B cell (primary cell): ENCODE measurements around the gene HERC2.
"Not testable (repeated sequence)": the region's sequence is repeated elsewhere in the genome, so short reads cannot be mapped to it uniquely, and the experiment has no call there.

Experiments
- EZH2 ChIP-seq: IDR thresholded peaks from 2 replicates; pipeline ENCODE4 v1.6.1; 2012; ENCODE audit warnings: borderline replicate concordance, low read depth, mild to moderate bottlenecking, moderate library complexity, low read length; ENCODE audit not compliant: insufficient read depth, poor library complexity, severe bottlenecking
- TF ChIP-seq, protein P1 (sequence below): fragments of 200-600 bp; IDR thresholded peaks from one replicate; pipeline ENCODE4 v1.8.0; 2022; ENCODE audit warnings: antibody characterized with exemption, mild to moderate bottlenecking

DNA sequence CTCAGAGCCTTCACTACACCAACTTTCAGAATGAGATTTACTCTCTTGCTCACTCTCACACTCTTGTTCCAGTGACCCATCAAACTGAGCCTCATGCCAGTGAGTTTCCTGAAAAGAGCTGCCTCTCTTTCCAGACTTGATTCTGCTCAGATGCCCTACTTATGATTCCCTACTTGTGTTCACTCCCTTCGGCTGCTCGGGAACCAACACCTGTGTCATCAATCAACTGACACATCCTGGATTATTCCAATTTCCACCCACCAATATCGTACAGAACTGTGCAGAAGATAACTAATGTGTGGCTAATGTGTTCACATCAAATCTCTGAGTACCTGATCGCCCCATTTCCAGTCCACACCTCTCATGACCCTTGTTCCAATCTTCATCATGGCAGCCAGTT, 100.3 kb downstream of the HERC2 start:
- TF ChIP-seq, protein P1, sequence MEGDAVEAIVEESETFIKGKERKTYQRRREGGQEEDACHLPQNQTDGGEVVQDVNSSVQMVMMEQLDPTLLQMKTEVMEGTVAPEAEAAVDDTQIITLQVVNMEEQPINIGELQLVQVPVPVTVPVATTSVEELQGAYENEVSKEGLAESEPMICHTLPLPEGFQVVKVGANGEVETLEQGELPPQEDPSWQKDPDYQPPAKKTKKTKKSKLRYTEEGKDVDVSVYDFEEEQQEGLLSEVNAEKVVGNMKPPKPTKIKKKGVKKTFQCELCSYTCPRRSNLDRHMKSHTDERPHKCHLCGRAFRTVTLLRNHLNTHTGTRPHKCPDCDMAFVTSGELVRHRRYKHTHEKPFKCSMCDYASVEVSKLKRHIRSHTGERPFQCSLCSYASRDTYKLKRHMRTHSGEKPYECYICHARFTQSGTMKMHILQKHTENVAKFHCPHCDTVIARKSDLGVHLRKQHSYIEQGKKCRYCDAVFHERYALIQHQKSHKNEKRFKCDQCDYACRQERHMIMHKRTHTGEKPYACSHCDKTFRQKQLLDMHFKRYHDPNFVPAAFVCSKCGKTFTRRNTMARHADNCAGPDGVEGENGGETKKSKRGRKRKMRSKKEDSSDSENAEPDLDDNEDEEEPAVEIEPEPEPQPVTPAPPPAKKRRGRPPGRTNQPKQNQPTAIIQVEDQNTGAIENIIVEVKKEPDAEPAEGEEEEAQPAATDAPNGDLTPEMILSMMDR: not testable (repeated sequence)
- not testable (repeated sequence) for TF ChIP-seq EZH2
